KMS-11 (cell line): ENCODE measurements around the gene AADACL2.

Experiments used
- H2AFZ ChIP-seq: fragments of 200-600 bp; sonication (generic); 2 replicates; pipeline ENCODE4 v1.6.1; 2016; ENCODE audit warnings: antibody characterized with exemption, mixed run types, low read depth
- H3K27ac ChIP-seq: fragments of 200-600 bp; sonication (generic); 2 replicates; pipeline ENCODE4 v1.6.1; 2016; ENCODE audit warnings: mild to moderate bottlenecking, mixed run types
- H3K27me3 ChIP-seq: fragments of 200-600 bp; sonication (generic); 2 replicates; pipeline ENCODE4 v1.6.1; 2017; ENCODE audit warnings: mild to moderate bottlenecking, low read depth, mixed run types, moderate library complexity; ENCODE audit not compliant: insufficient read depth
- H3K36me3 ChIP-seq: fragments of 200-600 bp; sonication (generic); 2 replicates; pipeline ENCODE4 v1.6.1; 2017; ENCODE audit warnings: mild to moderate bottlenecking, mixed run types; ENCODE audit not compliant: insufficient read depth
- H3K4me1 ChIP-seq: fragments of 200-600 bp; sonication (generic); 2 replicates; pipeline ENCODE4 v1.6.1; 2016; ENCODE audit warnings: mild to moderate bottlenecking, low read depth, mixed run types; ENCODE audit not compliant: poor library complexity, severe bottlenecking
- H3K4me2 ChIP-seq: fragments of 200-600 bp; sonication (generic); 2 replicates; pipeline ENCODE4 v1.7.0; 2016; ENCODE audit warnings: mild to moderate bottlenecking, mixed run types
- H3K4me3 ChIP-seq: fragments of 200-600 bp; sonication (generic); IDR thresholded peaks from 2 replicates; pipeline ENCODE4 v1.6.1; 2017; ENCODE audit warnings: low read depth, low read length, mixed read lengths; ENCODE audit not compliant: insufficient read depth
- H3K79me2 ChIP-seq: fragments of 200-600 bp; sonication (generic); 2 replicates; pipeline ENCODE4 v1.6.1; 2016; ENCODE audit warnings: low read depth, mixed run types; ENCODE audit not compliant: insufficient read depth
- H3K9ac ChIP-seq: fragments of 200-600 bp; sonication (generic); 2 replicates; pipeline ENCODE4 v1.6.1; 2016; ENCODE audit warnings: mild to moderate bottlenecking, mixed run types
- H4K20me1 ChIP-seq: fragments of 200-600 bp; sonication (generic); 2 replicates; pipeline ENCODE4 v1.6.1; 2016; ENCODE audit warnings: mild to moderate bottlenecking, mixed run types; ENCODE audit not compliant: insufficient read depth
- CTCF ChIP-seq: fragments of 200-600 bp; sonication (generic); conservative IDR thresholded peaks from 2 replicates; pipeline ENCODE4 v1.6.1; 2017; ENCODE audit warnings: low read depth, mild to moderate bottlenecking, antibody characterized with exemption, low read length, moderate library complexity, mixed read lengths

AADACL2 gene

DNA sequence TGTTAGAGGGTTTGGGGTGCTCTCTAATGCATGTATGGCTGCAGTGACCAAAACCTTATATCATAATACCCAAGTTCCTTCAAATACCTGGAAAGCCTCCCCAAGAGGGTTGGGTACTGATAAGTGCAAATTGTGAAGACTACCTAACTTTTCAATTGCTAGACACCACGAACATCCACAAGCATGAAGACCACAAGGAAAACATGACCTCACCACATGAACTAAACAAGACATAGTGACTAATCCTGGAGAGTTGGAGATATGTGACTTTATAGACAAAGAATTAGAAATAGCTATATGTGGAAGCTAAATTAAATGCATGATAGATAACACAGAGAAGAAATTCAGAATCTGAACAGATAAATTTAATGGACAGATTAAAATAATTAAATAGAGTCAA is 23.9 kb upstream of the AADACL2 start:
- no peaks in the 10 kb centered on the region for H4K20me1 ChIP-seq
- H3K9ac ChIP-seq: no peak overlapping the region
- H3K36me3 ChIP-seq: no peaks in the 10 kb centered on the region
- H3K79me2 ChIP-seq: no peaks in the 10 kb centered on the region
- no peaks in the 10 kb centered on the region for H3K27me3 ChIP-seq
- H3K4me1 ChIP-seq: no peaks in the 10 kb centered on the region
- H3K27ac ChIP-seq: no peak overlapping the region
- no peak for TF ChIP-seq CTCF
- no peak overlapping the region for H3K4me3 ChIP-seq
- no peak overlapping the region for H3K4me2 ChIP-seq
- H2AFZ ChIP-seq: no peak overlapping the region

DNA sequence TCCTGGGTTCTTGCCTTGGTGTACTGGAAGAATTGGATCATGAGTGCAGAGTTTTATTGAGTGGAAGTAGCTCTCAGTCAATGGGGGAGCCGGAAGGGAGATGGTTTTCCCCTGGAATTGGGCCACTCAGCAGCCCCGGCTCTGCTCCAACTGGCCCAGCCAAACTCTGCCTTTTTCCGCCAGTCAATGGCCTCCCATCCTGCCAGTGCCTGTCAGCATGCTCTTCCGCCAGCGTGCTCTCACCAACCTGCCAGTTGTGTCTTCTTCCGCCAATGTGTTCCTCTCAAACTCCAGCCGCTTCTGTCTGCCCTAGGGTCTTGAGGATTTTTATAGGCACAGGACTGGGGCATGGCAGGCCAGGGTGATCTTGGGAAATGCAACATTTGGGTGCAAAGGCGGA is 12.4 kb upstream of the AADACL2 start:
- Histone ChIP-seq H4K20me1 (no peaks in the 10 kb centered on the region), H3K79me2 (no peaks in the 10 kb centered on the region), H3K4me2 (no peak overlapping the region), H3K4me3 (no peak overlapping the region), H3K9ac (no peak overlapping the region), H2AFZ (no peak overlapping the region), H3K27me3 (no peaks in the 10 kb centered on the region), H3K4me1 (no peaks in the 10 kb centered on the region), H3K27ac (no peak overlapping the region), H3K36me3 (no peaks in the 10 kb centered on the region)
- no peak for TF ChIP-seq CTCF

GRCh38 chr3:151722856-151723255 is 10.9 kb upstream of the AADACL2 start:
- Histone ChIP-seq H2AFZ (no peak overlapping the region), H3K79me2 (no peaks in the 10 kb centered on the region), H3K27me3 (no peaks in the 10 kb centered on the region), H3K4me3 (no peak overlapping the region), H3K9ac (no peak overlapping the region), H4K20me1 (no peaks in the 10 kb centered on the region), H3K27ac (no peak overlapping the region), H3K4me1 (no peaks in the 10 kb centered on the region), H3K4me2 (no peak overlapping the region), H3K36me3 (no peaks in the 10 kb centered on the region)
- TF ChIP-seq CTCF: no peak

DNA sequence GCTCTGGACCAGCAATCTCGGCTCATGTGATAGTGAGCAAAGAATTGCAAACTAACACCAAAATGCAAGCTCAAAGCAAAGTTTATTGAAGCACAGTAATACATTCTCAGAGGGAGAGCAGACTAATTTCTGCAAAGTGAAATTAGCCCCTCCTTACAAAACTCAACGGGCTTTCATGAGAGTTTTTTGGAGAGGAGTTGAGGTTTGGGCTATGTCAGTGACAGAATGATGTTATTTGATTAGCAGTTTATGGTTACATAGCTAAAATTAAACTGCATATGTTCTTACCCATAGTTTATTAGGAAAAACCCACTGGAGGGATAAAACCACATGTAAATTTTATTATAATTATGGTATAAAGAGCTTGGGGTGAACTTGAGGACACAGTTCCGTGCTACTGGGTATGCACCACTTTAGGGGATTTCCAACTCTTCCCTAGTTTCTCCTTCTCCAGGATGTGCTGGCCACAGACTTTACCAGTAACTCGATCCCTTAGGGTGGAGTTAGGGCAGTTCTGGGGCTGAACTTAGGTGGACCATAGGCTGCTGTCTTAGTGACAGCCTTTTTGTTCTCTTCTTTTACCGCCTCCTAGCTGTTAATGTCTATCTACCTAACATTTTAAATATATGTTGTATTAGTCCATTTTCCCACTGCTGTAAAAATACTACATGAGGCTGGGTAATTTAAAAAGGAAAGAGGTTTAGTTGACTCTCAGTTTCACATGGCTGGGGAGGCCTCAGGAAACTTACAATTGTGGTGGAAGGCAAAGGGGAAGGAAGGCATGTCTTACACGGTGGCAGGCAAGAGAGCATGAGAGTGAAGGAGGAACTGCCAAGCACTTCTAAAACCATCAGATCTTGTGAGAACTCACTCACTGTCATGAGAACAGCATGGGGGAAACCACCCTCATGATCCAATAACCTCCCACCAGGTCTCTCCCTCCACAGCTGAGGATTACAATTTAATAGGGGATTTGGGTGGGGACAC is 8.9 kb upstream of the AADACL2 start:
- H3K4me2 ChIP-seq: no peak overlapping the region
- H3K27ac ChIP-seq: no peak overlapping the region
- no peak for TF ChIP-seq CTCF
- no peak overlapping the region for H3K4me3 ChIP-seq
- no peak overlapping the region for H3K9ac ChIP-seq
- H3K27me3 ChIP-seq: no peaks in the 10 kb centered on the region
- no peaks in the 10 kb centered on the region for H3K79me2 ChIP-seq
- no peaks in the 10 kb centered on the region for H3K36me3 ChIP-seq
- no peak overlapping the region for H2AFZ ChIP-seq
- no peaks in the 10 kb centered on the region for H3K4me1 ChIP-seq
- no peaks in the 10 kb centered on the region for H4K20me1 ChIP-seq
